Endothelial cell of umbilical vein (primary cell): ENCODE measurements around the gene EVI2B. TPM values are rescaled to one million over a fixed set of nuclear protein-coding genes. Genes with fewer than 3 reads are reported as not detected.

ENCODE experiments used
- BruUV-seq: library from RNA; stranded (reverse); fragments of 400-500 nt; replicated peaks from 2 replicates; lab custom pipeline; 2021; lab: Mats Ljungman, UMichigan
- CTCF ChIA-PET: fragments of 300-600, 350-600 bp; sonication (Branson Sonifier 250); formaldehyde crosslinking; loops from one replicate; lab custom pipeline; 2021; ENCODE audit warnings: antibody characterized with exemption, inconsistent platforms; lab: Charles Lee
- POLR2A ChIA-PET: fragments of 300-600, 350-600 bp; sonication (Branson Sonifier 250); formaldehyde crosslinking; loops from one replicate; lab custom pipeline; 2021; ENCODE audit warnings: antibody characterized with exemption, inconsistent platforms; lab: Charles Lee
- DNase-seq: peaks from one replicate; pipeline ENCODE4 v3.0.0-alpha.2; 2011; ENCODE audit warnings: low read depth, low spot score
- FAIRE-seq: peaks from 2 replicates; lab custom pipeline; 2011; peaks lifted over from hg19 to GRCh38; lab: Jason Lieb, UNC
- H2AFZ ChIP-seq: 2 replicates; pipeline ENCODE4 v1.6.0; 2012; ENCODE audit warnings: low read depth, low read length, control low read depth, inconsistent platforms
- H3K27ac ChIP-seq: 2 replicates; pipeline ENCODE4 v1.5.1; 2011; ENCODE audit warnings: low read depth, mild to moderate bottlenecking, control low read depth, low read length, moderate library complexity; ENCODE audit not compliant: insufficient read depth
- H3K27me3 ChIP-seq, 2 experiments: 2 replicates each; pipeline versions ENCODE4 v1.6.0 to v1.6.1; 2011; ENCODE audit warnings: low read length in 2 of 2, mixed read lengths in 1 of 2; ENCODE audit not compliant: control insufficient read depth in 2 of 2, insufficient read depth in 2 of 2
- H3K36me3 ChIP-seq, 2 experiments: 2 replicates in 1 of 2; 3 replicates in 1 of 2; pipeline ENCODE4 v1.5.1; 2011; ENCODE audit warnings: low read length in 2 of 2, mild to moderate bottlenecking in 1 of 2, moderate library complexity in 1 of 2; ENCODE audit not compliant: control insufficient read depth in 2 of 2, insufficient read depth in 2 of 2; ENCODE audit errors: extremely low read depth in 1 of 2
- H3K4me1 ChIP-seq: 3 replicates; pipeline ENCODE4 v1.5.1; 2011; ENCODE audit warnings: mild to moderate bottlenecking, low read length; ENCODE audit not compliant: control insufficient read depth, insufficient read depth; ENCODE audit errors: extremely low read depth
- H3K4me2 ChIP-seq: 2 replicates; pipeline ENCODE4 v1.6.1; 2011; ENCODE audit warnings: low read length, control low read depth, mixed read lengths; ENCODE audit not compliant: insufficient read depth
- H3K4me3 ChIP-seq, 3 experiments: fragments of 200-600 bp in 1 of 3; sonication (generic), shearing (Covaris generic) in 1 of 3; replicated peaks in 1 of 3; 2 replicates each; pipeline ENCODE4 v1.5.1; 2011 to 2016; ENCODE audit warnings: control low read depth in 3 of 3, low read length in 3 of 3, mild to moderate bottlenecking in 2 of 3, inconsistent platforms in 1 of 3, low read depth in 1 of 3, moderate library complexity in 1 of 3; ENCODE audit not compliant: insufficient read depth in 1 of 3
- H3K79me2 ChIP-seq: 2 replicates; pipeline ENCODE4 v1.6.0; 2012; ENCODE audit warnings: low read length, inconsistent platforms; ENCODE audit not compliant: control insufficient read depth, insufficient read depth
- H3K9ac ChIP-seq: replicated peaks from 2 replicates; pipeline ENCODE3; 2011; ENCODE audit warnings: low read length, control low read depth; ENCODE audit not compliant: insufficient read depth; ENCODE audit errors: extremely low read depth
- H3K9me1 ChIP-seq: replicated peaks from 3 replicates; pipeline ENCODE4 v1.6.0; 2011; ENCODE audit warnings: mild to moderate bottlenecking, low read length; ENCODE audit not compliant: control insufficient read depth, insufficient read depth; ENCODE audit errors: extremely low read depth
- H3K9me3 ChIP-seq: replicated peaks from 2 replicates; pipeline ENCODE4 v1.5.1; 2012; ENCODE audit warnings: low read length, inconsistent platforms; ENCODE audit not compliant: control insufficient read depth, insufficient read depth
- H4K20me1 ChIP-seq: replicated peaks from 2 replicates; pipeline ENCODE3; 2011; ENCODE audit warnings: mild to moderate bottlenecking, low read length; ENCODE audit not compliant: control insufficient read depth, insufficient read depth; ENCODE audit errors: extremely low read depth
- EZH2 ChIP-seq: IDR thresholded peaks from 2 replicates; pipeline ENCODE4 v1.6.1; 2012; ENCODE audit warnings: borderline replicate concordance, low read depth, mild to moderate bottlenecking, moderate library complexity, low read length, inconsistent platforms; ENCODE audit not compliant: severe bottlenecking
- FOS ChIP-seq: IDR thresholded peaks from 2 replicates; pipeline ENCODE4 v1.6.1; 2011; ENCODE audit warnings: mild to moderate bottlenecking, low read length, moderate library complexity, borderline replicate concordance; ENCODE audit not compliant: insufficient read depth
- GATA2 ChIP-seq: IDR thresholded peaks from 2 replicates; pipeline ENCODE4 v1.7.0; 2011; ENCODE audit warnings: low read depth, mild to moderate bottlenecking, moderate library complexity, mixed read lengths, low read length; ENCODE audit not compliant: insufficient read length, insufficient read depth
- JUN ChIP-seq: IDR thresholded peaks from 2 replicates; pipeline ENCODE4 v1.6.1; 2011; ENCODE audit warnings: borderline replicate concordance, low read depth; ENCODE audit not compliant: insufficient read length, insufficient read depth
- MYC ChIP-seq: IDR thresholded peaks from one replicate; pipeline ENCODE4 v1.6.1; 2011; ENCODE audit warnings: mild to moderate bottlenecking, low read depth, low read length
- POLR2A ChIP-seq: IDR thresholded peaks from 2 replicates; pipeline ENCODE4 v1.6.1; 2012; ENCODE audit warnings: low read depth, mild to moderate bottlenecking, control low read depth, low read length
- POLR2AphosphoS5 ChIP-seq: IDR thresholded peaks from 2 replicates; pipeline ENCODE4 v1.6.1; 2012; ENCODE audit warnings: low read depth, mild to moderate bottlenecking, control low read depth, low read length, moderate library complexity; ENCODE audit not compliant: insufficient read depth
- dilution Hi-C: fragments of 300-500 bp; cut with MboI; formaldehyde crosslinking; loops from one replicate; pipeline ENCODE4 v1.15.0; 2019; ENCODE audit warnings: low sequenced_read_pairs; ENCODE audit not compliant: extremely low pct_ligation_motif_present
- intact Hi-C: fragments of 100-400 bp; cut with micrococcal nuclease; formaldehyde crosslinking; loops from one replicate; pipeline ENCODE4 v1.10.0; 2022
- polyA plus RNA-seq, 4 experiments: library from polyadenylated mRNA; depleted of rRNA in 3 of 4; stranded (reverse) in 3 of 4; unstranded in 1 of 4; fragments of >200 nt; gene quantifications; 2 replicates each; pipeline versions ENCODE4 v1.2.1 to v1.2.3, GENCODE V29; 2011 to 2012; ENCODE audit warnings: missing spikeins in 1 of 4
- total RNA-seq: library from RNA; stranded (reverse); gene quantifications from 2 replicates; pipeline ENCODE4 v1.2.3, GENCODE V29; 2021
- TF ChIP-seq, protein P1 (sequence below), 2 donors: IDR thresholded peaks; 1 replicate in 1 of 2; 2 replicates in 1 of 2; pipeline ENCODE4 v1.5.1; 2011; ENCODE audit warnings: low read length in 2 of 2, mild to moderate bottlenecking in 2 of 2, moderate library complexity in 2 of 2, control low read depth in 1 of 2, inconsistent platforms in 1 of 2, low read depth in 1 of 2; ENCODE audit not compliant: insufficient read depth in 1 of 2; ENCODE audit errors: extremely low read depth in 1 of 2
- TF ChIP-seq, protein P2 (sequence below): IDR thresholded peaks from 2 replicates; pipeline ENCODE4 v1.6.1; 2011; ENCODE audit not compliant: insufficient read depth, insufficient read length

Gene EVI2B
- total and polyA plus RNA-seq, 2 donors (not counting 3 experiments of a cell fraction or from before 2014, with no cell fraction given): 1.7 to 1.9 TPM

DNA sequence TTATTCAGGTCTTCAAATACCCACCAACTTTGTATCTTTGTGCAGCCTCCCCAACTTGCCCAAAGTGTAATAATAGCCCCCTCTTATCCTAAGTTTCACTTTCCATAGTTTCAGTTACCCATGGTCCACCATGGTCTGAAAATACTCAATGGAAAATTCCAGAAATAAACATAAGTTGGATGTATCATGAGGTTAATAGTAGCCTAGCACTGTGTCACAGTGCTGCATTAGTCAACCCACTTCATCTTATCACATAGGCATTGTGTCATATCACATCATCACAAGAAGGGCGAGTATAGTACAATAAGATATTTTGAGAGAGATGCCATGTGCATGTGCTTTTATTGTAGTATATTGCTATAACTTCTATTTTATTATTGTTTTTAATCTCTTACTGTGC, 38.7 kb downstream of the EVI2B start:
- no peak overlapping the region for H2AFZ ChIP-seq
- intact Hi-C loops: no loop called here
- H4K20me1 ChIP-seq: no peaks in the 10 kb centered on the region
- no peak overlapping the region for H3K27ac ChIP-seq
- no peak overlapping the region for H3K9ac ChIP-seq
- TF ChIP-seq JUN (no peak), MYC (no peak), FOS (no peak), GATA2 (no peak), EZH2 (no peak), POLR2A (no peak), POLR2AphosphoS5 (no peak)
- TF ChIP-seq, protein P1, sequence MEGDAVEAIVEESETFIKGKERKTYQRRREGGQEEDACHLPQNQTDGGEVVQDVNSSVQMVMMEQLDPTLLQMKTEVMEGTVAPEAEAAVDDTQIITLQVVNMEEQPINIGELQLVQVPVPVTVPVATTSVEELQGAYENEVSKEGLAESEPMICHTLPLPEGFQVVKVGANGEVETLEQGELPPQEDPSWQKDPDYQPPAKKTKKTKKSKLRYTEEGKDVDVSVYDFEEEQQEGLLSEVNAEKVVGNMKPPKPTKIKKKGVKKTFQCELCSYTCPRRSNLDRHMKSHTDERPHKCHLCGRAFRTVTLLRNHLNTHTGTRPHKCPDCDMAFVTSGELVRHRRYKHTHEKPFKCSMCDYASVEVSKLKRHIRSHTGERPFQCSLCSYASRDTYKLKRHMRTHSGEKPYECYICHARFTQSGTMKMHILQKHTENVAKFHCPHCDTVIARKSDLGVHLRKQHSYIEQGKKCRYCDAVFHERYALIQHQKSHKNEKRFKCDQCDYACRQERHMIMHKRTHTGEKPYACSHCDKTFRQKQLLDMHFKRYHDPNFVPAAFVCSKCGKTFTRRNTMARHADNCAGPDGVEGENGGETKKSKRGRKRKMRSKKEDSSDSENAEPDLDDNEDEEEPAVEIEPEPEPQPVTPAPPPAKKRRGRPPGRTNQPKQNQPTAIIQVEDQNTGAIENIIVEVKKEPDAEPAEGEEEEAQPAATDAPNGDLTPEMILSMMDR (IDR thresholded peaks at IDR 0.05; ENCODE audit: extremely low read depth in 1 of 2, insufficient read depth in 1 of 2, low read depth in 1 of 2, low read length in 2 of 2): no peak
- TF ChIP-seq, protein P2, sequence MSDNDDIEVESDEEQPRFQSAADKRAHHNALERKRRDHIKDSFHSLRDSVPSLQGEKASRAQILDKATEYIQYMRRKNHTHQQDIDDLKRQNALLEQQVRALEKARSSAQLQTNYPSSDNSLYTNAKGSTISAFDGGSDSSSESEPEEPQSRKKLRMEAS: no peak
- POLR2A ChIA-PET: no interaction called here
- DNase-seq (no peak), FAIRE-seq (no peak)
- H3K36me3 ChIP-seq: peaks cover 4% of the 10 kb centered on the region in 2 experiments
- no peak overlapping the region for H3K4me3 ChIP-seq
- dilution Hi-C loops: no loop called here
- H3K9me1 ChIP-seq: no peaks in the 10 kb centered on the region
- BruUV-seq: no TSS peak
- H3K4me2 ChIP-seq: no peak overlapping the region
- peaks cover 9% of the 10 kb centered on the region for H3K4me1 ChIP-seq
- CTCF ChIA-PET: no interaction called here
- H3K27me3 ChIP-seq: no peaks in the 10 kb centered on the region
- no peaks in the 10 kb centered on the region for H3K9me3 ChIP-seq
- H3K79me2 ChIP-seq: no peaks in the 10 kb centered on the region
